Stimulated activated CD8-positive, alpha-beta memory T cell treated with anti-CD3 and anti-CD28 coated beads, Interleukin-12 subunit alpha, Interleukin-12 subunit beta, amount 100 ng/mL, for 4 hours (primary cell): ENCODE measurements around the gene SLC39A6.

Experiments
- DNase-seq: peaks from one replicate; pipeline ENCODE4 v3.0.0-alpha.2; 2020; ENCODE audit warnings: low read depth

SLC39A6 gene

GRCh38 chr18:36064027-36064808 is 64.9 kb downstream of the SLC39A6 start:
- no peak for DNase-seq

GRCh38 chr18:36058674-36059073 is 70.5 kb downstream of the SLC39A6 start:
- no peak for DNase-seq
